KOPT-K1 (cell line): ENCODE measurements around the gene MAGED1.
"Not testable (repeated sequence)": the region's sequence is repeated elsewhere in the genome, so short reads cannot be mapped to it uniquely, and the experiment has no call there.

ENCODE experiments used
- H3K27ac ChIP-seq: fragments of 200-600 bp; sonication (generic); 2 replicates; pipeline ENCODE4 v1.5.1; 2016; ENCODE audit warnings: antibody characterized with exemption, mild to moderate bottlenecking, low read depth, low read length; ENCODE audit not compliant: poor library complexity, severe bottlenecking
- H3K36me3 ChIP-seq: fragments of 200-600 bp; sonication (generic); 2 replicates; pipeline ENCODE4 v1.5.1; 2017; ENCODE audit warnings: antibody characterized with exemption, mild to moderate bottlenecking, low read length, moderate library complexity; ENCODE audit not compliant: insufficient read depth
- H3K9me3 ChIP-seq: fragments of 200-600 bp; sonication (generic); 2 replicates; pipeline ENCODE4 v1.5.1; 2017; ENCODE audit warnings: antibody characterized with exemption, low read length, mild to moderate bottlenecking; ENCODE audit not compliant: insufficient read depth, poor library complexity, severe bottlenecking

The MAGED1 gene

DNA sequence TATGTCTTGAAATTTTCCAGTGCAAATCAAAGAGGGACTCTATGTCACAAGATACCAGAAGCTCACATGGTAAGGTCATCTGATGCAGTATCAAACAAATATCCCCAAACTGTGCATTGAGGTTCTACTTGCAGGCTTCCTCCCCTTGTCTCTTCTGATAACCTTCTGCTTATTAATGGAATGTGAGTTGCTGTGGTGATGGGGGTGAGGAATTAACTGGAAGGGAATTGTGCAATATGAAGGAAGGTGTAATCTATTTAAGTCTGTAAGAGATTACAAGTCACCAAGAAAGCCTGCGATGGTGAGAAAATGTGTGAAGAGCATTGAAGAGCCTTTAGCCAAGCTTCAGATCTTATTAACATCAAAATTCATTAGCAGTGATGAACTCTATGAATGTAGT, 15.4 kb upstream of the MAGED1 start:
- no peaks in the 10 kb centered on the region for H3K9me3 ChIP-seq
- H3K36me3 ChIP-seq = no peaks in the 10 kb centered on the region
- no peak overlapping the region for H3K27ac ChIP-seq

DNA sequence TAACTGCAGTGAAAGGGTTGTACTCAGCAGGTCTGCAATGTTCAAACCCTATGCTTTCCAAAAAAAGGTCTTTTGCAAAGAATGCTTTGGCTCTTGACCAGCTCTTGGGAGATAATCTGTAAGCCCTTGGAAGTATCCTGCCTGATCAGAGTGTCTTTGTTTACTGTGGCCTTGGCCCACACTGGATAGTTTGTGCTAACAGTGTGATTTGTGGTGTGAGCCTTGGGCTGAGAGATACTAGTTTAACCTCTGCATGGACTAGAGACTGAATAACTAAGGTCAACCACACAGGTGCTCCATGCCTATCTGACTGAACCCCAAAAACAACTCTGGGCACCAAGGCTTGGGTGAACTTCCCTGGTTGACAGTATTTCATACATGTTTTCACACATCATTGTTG, 3.6 kb upstream of the MAGED1 start:
- Histone ChIP-seq H3K36me3 (no peaks in the 10 kb centered on the region), H3K9me3 (no peaks in the 10 kb centered on the region), H3K27ac (no peak overlapping the region)

DNA sequence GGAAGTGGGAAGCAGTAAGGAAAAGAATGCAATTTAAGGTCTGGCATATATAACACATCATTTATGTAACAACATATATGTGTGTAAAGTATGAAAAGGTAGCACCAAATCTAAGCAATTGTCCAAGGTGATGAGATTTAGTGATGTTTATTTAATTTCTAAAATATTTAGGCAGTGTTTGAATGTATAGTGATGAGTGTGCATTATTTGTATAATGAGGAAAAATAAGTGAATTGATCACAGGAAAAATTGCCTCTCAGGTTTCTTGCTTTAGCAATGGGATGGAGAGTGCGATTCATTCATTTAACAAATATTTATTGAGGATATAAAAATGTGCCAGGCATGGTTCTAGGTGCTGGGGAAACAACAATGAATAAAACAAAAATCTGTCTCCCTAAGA, 2.2 kb upstream of the MAGED1 start:
- Histone ChIP-seq H3K9me3 (no peaks in the 10 kb centered on the region), H3K36me3 (peaks cover 11% of the 10 kb centered on the region; the same call in 1 of the 2 replicates), H3K27ac (no peak overlapping the region)

DNA sequence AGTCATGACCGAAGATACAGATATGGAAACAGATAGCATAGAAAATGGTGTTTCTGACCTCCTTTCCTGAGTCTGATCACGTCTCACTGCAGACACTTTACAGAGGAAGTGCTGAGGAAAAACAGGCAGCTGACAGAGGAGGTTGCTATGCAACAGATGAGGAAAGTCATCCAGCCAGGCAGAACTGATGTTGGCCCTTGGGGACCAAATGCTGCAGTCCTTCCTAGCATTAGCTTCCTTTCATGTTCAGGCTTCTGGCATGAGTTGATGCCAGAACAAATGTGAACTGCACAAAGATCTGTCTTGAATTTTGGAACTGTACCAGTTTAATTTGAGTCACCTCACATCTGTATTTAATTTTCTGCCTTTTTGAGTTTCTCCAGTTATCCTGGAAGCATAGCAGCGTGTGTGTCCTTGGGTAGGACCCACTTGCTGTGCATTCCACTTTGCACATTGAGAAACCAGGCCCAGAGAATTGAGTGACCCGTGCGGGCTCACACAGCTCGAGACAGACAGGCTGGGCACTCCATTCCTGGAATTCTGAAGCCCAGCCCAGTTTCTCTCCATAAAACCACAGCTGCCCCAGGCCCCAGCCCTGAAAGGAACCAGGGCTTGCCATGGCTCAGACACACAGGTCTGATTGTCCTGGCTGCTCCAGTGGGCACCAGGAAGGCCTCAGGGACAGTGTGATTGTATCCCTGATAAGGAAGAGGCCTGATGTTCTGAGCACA, 1.4 kb upstream of the MAGED1 start:
- H3K36me3 ChIP-seq = peaks cover 18% of the 10 kb centered on the region
- peak overlapping the region; percentile 74 for H3K27ac ChIP-seq
- no peaks in the 10 kb centered on the region for H3K9me3 ChIP-seq

DNA sequence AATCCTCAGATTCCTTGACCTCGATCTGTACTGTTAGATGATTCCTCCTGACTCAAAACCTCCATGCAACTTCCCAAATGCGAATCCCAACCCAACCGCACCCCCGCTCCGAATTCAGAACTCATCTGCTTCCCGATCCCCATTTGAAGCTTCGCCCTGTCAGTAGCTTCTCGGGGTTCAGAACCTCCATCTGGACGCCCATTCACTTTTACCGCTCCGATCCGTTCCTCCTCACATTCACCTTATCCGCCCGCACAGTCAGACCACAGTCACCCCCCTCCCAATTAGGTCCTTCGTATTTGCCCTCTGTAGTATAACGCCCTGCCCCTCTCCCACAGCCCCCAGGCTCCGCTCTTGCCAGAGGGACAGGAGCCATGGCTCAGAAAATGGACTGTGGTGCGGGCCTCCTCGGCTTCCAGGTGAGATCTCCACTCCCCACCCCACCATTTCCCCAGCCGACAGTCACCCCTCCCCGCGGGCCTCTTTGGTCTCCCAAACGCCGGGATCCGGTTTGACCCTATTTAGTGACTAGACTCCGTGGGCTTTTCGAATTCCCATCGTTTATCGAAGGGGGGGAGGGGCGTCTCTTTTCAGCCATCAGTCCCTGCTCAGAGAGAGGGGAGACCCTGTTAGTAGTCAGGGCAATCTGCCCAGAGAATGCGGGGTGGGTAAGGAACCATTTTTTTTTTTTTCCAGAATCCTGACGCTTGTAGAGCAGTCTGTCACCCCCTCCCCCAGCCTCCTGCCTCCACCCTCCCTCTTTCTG, 691 bp downstream of the MAGED1 start:
- Histone ChIP-seq H3K36me3 (peaks cover 36% of the 10 kb centered on the region), H3K9me3 (no peaks in the 10 kb centered on the region), H3K27ac (peak overlapping the region; percentile 74)

DNA sequence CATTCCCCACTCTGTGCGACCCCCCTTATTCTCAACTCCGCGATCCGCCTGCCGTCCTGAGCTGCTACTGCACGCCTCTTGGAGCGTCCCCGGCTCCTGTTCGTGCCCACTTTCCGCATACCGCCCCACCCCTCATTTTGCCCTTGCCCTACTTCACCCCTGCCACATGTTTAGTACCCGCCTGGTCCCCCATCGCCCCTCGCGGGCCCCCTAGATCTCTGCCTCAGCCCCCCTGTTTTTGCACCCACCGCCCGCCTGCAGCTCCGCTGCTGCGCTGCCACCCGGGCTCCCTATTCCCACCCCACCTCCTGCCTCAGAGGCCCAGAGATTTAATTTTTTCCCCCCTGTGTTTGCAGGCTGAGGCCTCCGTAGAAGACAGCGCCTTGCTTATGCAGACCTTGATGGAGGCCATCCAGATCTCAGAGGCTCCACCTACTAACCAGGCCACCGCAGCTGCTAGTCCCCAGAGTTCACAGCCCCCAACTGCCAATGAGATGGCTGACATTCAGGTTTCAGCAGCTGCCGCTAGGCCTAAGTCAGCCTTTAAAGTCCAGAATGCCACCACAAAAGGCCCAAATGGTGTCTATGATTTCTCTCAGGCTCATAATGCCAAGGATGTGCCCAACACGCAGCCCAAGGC, 1.4 kb downstream of the MAGED1 start:
- H3K9me3 ChIP-seq = no peaks in the 10 kb centered on the region
- peaks cover 43% of the 10 kb centered on the region for H3K36me3 ChIP-seq
- peak overlapping the region; percentile 74 for H3K27ac ChIP-seq

DNA sequence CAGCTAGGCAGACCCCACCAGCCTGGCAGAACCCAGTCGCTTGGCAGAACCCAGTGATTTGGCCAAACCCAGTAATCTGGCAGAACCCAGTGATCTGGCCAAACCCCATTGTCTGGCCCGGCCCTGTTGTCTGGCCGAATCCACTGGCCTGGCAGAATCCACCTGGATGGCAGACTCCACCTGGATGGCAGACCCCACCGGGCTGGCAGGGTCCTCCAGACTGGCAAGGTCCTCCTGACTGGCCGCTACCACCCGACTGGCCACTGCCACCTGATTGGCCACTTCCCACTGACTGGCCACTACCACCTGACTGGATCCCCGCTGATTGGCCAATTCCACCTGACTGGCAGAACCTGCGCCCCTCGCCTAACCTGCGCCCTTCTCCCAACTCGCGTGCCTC, 3.2 kb downstream of the MAGED1 start:
- Histone ChIP-seq H3K9me3 (no peaks in the 10 kb centered on the region), H3K36me3 (peaks cover 56% of the 10 kb centered on the region), H3K27ac (no peak overlapping the region)

DNA sequence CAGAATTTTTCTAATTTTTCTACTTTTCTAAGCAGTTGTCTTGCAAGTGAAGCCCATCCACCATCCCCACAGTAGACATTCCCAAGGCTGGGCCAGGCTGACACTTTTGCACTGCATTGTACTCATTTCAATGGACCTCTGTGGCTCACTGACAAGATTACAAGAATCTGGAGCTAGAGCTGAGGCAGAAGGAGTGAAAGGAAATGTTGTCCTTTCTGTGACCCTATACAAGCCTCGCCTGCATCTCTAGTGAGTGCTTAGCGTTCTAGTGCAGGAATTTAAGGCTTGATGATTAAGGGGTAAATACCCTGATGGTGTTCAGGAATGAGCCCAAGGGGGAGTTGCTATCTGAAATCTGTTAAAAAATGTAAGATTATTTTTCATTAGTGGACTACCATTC, 6.3 kb downstream of the MAGED1 start:
- no peaks in the 10 kb centered on the region for H3K9me3 ChIP-seq
- no peak overlapping the region for H3K27ac ChIP-seq
- peaks cover 76% of the 10 kb centered on the region for H3K36me3 ChIP-seq

DNA sequence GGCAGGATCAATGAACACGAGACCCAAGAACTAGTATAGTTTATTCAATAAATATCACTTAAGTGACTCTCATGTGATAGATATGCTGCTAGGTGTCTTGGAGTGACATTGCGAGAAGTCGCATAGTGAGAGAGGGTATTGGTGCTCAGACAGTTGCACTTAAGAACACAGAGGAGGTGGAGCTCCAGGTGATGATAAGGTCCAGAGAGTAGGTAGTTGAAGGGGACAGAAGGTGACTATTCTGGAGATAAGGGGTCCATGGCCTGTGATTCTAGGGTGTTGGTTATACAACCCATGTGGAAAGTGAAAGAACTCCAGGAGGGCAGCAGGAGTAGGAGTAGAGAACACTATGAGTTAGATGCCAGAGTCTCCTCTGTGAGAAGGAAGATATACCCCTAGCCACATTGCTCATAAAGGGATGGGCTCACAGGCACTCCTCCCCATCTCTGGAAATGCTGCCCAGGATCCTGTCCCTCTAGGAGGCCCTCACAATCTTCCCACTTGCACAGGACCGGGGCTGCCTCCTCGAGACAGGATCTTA, 9.2 kb downstream of the MAGED1 start:
- Histone ChIP-seq H3K9me3 (no peaks in the 10 kb centered on the region), H3K27ac (no peak overlapping the region), H3K36me3 (peaks cover 52% of the 10 kb centered on the region)

DNA sequence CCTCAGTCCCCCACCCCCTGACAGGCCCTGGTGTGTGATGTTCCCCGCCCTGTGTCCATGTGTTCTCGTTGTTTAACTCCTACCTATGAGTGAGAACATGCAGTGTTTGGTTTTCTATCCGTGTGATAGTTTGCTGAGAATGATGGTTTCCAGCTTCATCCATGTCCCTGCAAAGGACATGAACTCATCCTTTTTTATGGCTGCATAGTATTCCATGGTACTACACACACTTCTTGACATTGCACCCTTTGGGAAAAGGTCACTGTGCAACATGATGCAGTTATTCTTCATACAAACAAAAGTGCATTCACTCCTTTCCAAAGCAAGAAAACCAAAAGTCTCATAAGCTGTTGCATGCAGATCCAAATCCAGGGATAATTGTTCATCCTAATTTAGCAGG, 11.7 kb downstream of the MAGED1 start:
- not testable (repeated sequence) for H3K27ac ChIP-seq

DNA sequence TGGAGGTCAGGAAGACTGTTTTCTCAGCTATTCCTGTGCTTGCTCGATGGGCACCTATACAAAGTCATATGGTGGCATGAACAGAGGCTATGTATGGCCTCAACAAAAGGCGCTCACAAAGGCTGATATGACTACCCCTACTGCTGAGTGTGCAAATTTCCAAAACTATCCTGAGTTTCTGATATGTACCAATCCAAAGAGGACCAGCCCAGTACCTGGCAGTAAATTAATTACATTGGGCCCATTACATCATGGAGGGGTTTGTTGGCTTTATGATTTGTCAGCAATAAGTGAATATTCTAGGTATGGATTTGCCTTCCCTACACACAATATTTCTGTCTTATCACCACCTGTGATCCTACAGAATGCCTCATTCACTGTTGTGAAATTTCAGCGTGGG, 12.3 kb downstream of the MAGED1 start:
- Histone ChIP-seq H3K27ac (no peak overlapping the region), H3K9me3 (no peaks in the 10 kb centered on the region), H3K36me3 (peaks cover 28% of the 10 kb centered on the region)

More for the DNA sequence above, 11.7 kb downstream of the MAGED1 start:
- H3K36me3 ChIP-seq = peaks cover 29% of the 10 kb centered on the region
- H3K9me3 ChIP-seq = not testable (repeated sequence)

DNA sequence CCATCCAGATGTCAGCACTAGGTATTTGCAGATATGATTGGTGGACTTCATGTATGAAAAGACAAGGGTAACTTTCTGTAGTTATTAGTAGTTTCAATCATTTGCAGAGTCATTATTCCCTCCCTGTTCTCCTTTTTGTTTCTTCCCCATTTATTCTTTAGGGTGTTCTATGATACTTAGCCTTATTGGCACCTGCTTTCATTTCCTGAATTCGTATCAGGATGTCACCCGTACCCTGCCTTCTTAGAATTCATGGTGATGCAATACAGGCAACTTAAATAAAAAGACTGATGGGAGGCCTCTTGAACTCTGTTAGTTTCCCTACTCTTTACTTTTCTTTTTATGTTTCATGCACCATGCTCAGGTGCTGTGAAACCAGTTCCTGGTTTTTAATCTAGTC, 24.2 kb downstream of the MAGED1 start:
- Histone ChIP-seq H3K27ac (no peak overlapping the region), H3K36me3 (no peaks in the 10 kb centered on the region), H3K9me3 (peaks cover 5% of the 10 kb centered on the region)

DNA sequence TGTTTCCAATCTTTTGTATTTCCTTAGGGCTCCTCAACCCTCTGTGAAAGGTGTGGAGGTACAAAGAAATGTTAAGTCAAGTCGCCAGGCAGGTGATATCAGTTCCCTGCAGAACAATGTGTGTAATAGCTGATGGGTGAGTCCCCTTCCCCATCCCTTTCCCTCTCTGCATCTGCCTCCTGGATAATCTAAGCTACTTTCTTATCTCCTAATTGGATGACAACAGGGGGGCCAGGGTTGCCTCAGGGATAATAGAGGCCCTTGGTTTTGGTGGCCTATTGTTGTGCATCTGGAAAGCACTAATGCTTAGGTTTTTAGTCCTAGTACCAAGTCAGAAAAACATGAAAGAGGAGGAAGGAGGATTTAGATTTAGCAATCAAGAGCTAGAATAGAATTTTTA, 29.1 kb downstream of the MAGED1 start:
- no peaks in the 10 kb centered on the region for H3K36me3 ChIP-seq
- no peaks in the 10 kb centered on the region for H3K9me3 ChIP-seq
- no peak overlapping the region for H3K27ac ChIP-seq

DNA sequence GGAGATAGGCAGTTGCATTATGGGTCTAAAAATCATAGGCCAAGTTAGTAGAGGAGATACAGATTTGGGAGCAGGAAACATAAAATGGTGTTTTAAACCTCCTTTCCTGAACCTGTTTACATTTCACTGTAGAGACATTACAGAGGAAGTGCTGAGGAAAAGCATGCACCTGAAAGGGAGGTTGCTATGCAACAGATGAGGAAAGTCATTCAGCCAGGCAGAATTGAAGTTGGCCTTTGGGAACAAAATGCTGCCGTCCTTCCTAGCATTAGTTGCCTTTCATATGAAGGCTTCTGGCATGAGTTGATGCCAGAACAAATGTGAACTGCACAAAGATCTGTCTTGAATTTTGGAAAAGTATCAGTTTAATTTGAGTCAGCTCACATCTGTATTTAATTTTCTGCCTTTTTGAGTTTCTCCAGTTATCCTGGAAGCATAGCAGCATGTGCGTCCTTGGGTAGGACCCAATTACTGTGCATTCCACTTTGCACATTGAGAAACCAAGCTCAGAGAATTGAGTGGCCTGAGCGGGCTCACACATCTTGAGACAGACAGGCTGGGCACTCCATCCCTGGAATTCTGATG, 38.2 kb downstream of the MAGED1 start:
- H3K36me3 ChIP-seq = no peaks in the 10 kb centered on the region
- H3K27ac ChIP-seq = no peak overlapping the region
- no peaks in the 10 kb centered on the region for H3K9me3 ChIP-seq
